ENCODE results near the gene HOTAIR. TPM values are rescaled to one million over a fixed set of nuclear protein-coding genes. Genes with fewer than 3 reads are reported as not detected.
A peak's percentile ranks its signal among the peaks of the same experiment; 100 is the strongest.

The HOTAIR gene
- total RNA-seq, 1 donor from 2014 or later: not detected

GRCh38 chr12:53916788-53917655 lies 57.7 kb downstream of the HOTAIR start:
- Mint-ChIP-seq H3K36me3 (ENCODE audit: low read depth) (no peaks in the 10 kb centered on the region), H3K27ac (ENCODE audit: unreplicated experiment) (no peak overlapping the region), H3K4me1 (no peaks in the 10 kb centered on the region), H3K4me3 (no peak overlapping the region), H3K27me3 (ENCODE audit: low read depth) (peaks cover 97% of the 10 kb centered on the region), H3K9me3 (no peaks in the 10 kb centered on the region)
- no peak for DNase-seq (ENCODE audit: low read depth, low spot score)
- no peak for TF ChIP-seq CTCF (conservative IDR thresholded peaks at IDR 0.05)

Small RNAs within 50 kb of the gene (microRNA-seq; reads per million reads assigned to microRNA genes)
- 762 reads per million, percentile 78 among the genes with 10 or more reads in this experiment for gene MIR196A2

Other genes starting within 250 kb of the HOTAIR start
- gene CALCOCO1, start 247.5 kb downstream of the HOTAIR start, total RNA-seq: 32.0 and 34.0 TPM in 2 replicates
- 0.61 TPM in 1 of 2 replicates, not detected in the other for gene CISTR, start 223.0 kb downstream of the HOTAIR start, total RNA-seq
- gene HOXC13, start 36.1 kb downstream of the HOTAIR start, total RNA-seq: not detected in 2 replicates
- not detected in 2 replicates for gene HOXC12, start 20.1 kb downstream of the HOTAIR start, total RNA-seq
- gene HOXC11, start 1.8 kb downstream of the HOTAIR start, total RNA-seq: not detected in 2 replicates
- 1.8 TPM in 2 replicates for gene HOXC10, start 10.2 kb upstream of the HOTAIR start, total RNA-seq
- 5.6 and 6.3 TPM in 2 replicates for gene HOXC9, start 25.2 kb upstream of the HOTAIR start, total RNA-seq
- gene HOXC8, start 34.0 kb upstream of the HOTAIR start, total RNA-seq: 4.5 and 4.8 TPM in 2 replicates
- 10.7 and 11.0 TPM in 2 replicates for gene HOXC6, start 53.5 kb upstream of the HOTAIR start, total RNA-seq
- 3.5 and 3.8 TPM in 2 replicates for gene HOXC5, start 58.1 kb upstream of the HOTAIR start, total RNA-seq
- 5.6 and 8.3 TPM in 2 replicates for gene HOXC4, start 78.9 kb upstream of the HOTAIR start, total RNA-seq
- 36.9 and 38.6 TPM in 2 replicates for gene SMUG1, start 214.0 kb upstream of the HOTAIR start, total RNA-seq